HG02623 (cell line): Measurements from ENCODE around the gene LMLN.
"Not testable (repeated sequence)": the region's sequence is repeated elsewhere in the genome, so short reads cannot be mapped to it uniquely, and the experiment has no call there.

ENCODE experiments used
- ATAC-seq: cut with Tn5 transposase; IDR thresholded peaks from one replicate; pipeline ENCODE4 v1.9.1; 2021; ENCODE audit warnings: moderate library complexity; ENCODE audit not compliant: unreplicated experiment

LMLN gene

GRCh38 chr3:197955892-197956477, 4.0 kb upstream of the LMLN start:
- ATAC-seq: no peak

DNA sequence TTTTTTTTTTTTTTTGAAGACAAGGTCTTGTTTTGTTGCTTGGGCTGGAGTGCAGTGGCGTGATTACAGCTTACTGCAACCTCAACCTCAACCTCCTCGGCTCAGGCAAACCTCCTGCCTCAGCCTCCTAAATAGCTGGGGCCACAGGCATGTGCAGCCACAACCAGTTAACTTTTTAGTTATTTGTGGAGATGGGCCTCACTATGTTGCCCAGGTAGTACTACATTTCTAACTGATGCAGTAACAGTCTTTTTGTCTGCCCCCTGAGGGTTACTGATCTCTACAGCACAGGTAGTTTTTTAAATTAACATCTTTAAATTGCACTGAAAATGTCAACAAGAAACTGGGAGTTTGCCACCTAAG, 3.4 kb upstream of the LMLN start:
- no peak for ATAC-seq

DNA sequence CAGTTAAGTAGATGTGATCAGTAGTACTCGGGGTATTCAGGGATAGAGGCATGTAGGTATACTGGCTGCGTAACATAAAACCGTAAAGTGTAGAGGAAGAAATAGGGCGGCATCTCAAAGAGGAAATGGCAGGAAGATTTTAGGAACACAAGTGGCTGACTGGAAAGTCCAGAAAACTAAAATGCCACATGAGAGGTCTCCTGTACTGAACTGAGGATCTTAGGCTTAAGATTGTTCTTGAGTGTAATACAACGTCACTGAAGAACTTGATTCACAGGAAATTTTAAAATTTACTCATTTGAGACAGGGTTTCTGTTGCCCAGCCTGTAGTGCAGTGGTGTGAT, 2.3 kb upstream of the LMLN start:
- ATAC-seq: no peak

- no peak for ATAC-seq
These were observed 1.7 kb upstream of the LMLN start for GRCh38 chr3:197958346-197958745.

GRCh38 chr3:197958848-197959247, 1.2 kb upstream of the LMLN start:
- ATAC-seq: not testable (repeated sequence)

DNA sequence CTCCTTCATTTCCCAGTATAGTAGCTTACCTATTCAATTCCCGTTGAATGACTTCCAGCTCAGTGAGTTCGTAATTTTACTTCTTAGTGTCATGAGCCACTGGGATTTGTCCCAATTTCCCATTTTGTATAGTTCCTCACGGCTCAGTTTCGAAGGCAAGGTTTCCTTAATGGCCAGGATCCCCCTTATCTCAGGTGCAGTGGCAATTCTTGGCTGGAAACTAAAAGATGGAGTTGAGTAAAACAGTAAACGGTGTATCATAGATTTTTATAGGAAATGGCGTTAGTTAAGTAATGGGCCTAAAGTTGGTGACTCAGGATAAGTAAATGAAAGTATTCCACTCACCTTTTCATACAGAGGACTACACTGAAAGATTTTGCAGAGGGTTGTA, 522 bp upstream of the LMLN start:
- no peak for ATAC-seq

DNA sequence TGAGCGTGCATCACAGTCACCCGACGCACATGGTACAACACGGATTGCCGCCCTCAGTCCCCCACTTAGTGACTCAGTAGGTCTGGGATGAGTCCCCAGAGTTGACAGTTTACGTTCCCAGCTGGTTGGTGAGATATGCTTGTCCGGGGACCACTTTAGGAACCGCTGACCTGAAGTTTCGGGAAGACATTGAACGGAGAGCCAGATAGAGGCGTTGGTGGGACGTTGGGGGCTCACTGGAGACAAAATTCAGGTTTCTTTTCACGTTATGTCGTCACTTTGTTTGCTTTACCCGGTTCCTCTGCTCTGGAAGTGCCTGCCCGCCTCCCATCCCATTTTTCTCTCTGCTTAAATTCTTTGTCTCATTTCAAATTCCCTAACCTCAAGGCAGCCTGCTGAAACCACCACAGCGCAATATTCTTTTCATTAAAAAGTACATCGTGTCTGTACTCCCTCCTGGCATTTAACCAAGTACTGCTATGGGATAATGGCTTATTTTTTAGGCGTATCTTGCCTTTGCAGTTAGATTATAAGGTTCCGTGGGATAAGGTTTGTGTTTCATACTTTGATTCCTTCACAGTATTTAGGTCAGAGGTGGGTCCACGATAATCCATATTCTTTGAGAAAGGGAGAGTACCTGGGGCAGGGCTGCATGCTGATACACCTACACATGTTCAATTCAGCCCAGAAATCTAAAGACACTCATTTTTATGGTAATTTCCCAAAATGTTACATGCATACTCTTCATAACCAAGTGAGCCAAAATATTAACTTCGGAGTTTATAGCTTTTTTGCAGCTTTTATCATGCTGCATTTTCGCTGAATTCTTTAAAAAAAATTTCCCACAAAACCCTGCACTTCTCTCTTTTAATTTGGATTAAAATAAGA, 921 bp downstream of the LMLN start:
- no peak for ATAC-seq

GRCh38 chr3:197961582-197961945, 1.5 kb downstream of the LMLN start:
- no peak for ATAC-seq

DNA sequence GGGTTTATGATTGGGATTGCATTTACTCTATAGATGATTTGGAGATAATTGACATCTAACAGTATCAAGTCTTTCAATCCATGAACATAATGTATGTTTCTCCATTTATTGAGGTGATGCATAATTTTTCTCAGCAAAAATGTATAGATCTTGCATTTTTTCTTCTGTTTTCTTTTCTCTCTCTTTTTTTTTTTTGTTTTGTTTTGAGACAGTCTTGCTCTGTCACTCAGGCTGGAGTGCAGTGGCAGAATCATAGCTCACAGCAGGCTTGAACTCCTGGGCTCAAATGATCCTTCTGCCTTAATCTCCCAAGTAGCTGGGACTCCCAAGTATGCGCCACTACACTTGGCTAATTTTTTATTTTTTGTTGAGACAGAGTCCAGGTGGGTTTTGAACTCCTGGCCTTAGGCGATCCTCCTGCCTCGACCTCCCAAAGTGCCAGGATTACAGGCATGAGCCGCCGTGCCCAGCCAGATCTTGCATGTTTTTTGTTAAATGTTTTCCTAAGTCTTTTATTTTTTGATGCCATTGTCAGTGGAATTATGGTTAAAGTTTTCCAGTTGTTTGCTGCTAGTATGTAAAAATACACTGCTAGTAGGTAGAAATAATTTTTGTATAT, 3.1 kb downstream of the LMLN start:
- no peak for ATAC-seq

DNA sequence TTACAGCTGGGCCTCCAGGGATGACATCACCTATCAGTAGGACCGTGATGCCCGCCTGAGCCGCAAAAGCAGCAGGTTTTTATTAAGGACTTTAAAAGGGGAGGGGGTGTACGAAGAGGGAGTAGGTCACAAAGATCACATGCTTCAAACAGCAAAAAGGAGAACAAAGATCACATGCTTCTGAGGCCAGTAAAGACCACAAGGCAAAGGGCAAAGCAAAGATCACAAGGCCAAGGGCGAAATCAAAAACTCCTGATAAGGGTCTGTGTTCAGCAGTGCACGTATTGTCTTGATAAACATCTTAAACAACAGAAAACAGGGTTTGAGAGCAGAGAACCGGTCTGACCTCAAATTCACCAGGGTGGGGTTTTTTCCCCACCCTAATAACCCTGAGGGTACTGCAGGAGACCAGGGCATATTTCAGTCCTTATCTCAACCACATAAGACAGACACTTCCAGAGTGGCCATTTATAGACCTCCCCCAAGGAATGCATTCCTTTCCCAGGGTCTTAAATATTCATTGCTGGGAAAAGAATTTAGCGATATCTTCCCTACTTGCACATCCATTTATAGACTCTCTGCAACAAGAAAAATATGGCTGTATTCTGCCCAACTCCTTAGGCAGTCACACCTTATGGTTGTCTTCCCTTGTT, 7.4 kb downstream of the LMLN start:
- not testable (repeated sequence) for ATAC-seq

- no peak for ATAC-seq
These were observed 10.6 kb downstream of the LMLN start for GRCh38 chr3:197970588-197970987.

DNA sequence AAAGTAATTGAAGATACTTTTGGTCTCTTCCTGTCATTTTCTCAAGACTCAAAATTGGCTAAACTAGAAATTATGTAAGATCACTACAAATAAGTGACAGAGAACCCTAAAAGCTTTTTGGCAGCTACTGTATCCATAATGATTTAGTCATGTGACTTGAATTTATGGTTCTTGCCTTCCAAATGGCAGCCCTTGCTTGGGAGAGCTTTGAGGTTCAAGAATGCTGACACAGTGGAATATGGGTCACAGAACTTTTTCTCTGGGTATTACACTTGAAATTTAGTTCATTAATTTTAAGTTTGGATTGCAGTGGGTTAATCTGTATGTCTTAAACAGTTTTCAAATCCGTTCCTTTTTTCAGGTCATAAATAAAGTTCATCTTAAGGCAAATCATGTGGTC, 14.0 kb downstream of the LMLN start:
- ATAC-seq: no peak

- ATAC-seq: no peak
These were observed 15.3 kb downstream of the LMLN start for GRCh38 chr3:197975311-197975710.

DNA sequence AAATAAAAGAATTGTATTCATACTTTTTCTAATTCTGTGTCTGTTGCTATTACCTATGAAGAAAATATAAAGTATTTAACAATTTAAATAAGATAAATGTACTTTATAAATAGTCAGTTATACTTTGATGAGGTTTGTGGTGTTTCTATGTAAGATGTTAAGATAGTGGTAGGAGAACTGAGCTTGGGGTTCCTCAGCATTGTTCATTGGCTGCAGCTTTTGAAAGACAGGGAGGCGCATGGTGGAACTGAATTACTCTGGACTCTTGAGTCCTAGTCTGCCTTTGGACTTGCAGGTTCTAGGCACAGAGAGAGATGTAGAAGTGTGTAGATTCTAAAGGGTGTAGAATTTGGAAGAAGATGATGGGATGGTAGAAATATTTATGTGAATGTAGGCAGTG, 23.1 kb downstream of the LMLN start:
- no peak for ATAC-seq

- ATAC-seq: no peak
These were observed 29.6 kb downstream of the LMLN start for GRCh38 chr3:197989651-197990050.

DNA sequence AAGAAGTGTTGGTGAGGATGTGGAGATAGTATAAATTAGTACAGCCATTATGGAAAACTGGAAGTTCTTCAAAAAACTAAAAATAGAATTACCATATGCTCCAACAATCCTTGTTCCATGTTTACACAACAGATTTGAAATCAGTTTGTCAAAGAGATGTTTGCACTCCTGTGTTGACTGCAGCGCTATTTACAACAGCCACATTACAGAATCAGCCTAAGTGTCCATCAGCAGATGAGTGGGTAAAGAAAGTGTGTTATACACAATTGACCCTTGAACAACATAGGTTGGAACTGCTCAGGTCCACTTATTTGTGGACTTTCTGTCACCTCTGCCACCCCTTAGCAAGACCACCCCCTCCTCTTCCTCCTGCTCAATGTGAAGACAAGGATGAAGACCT, 34.7 kb downstream of the LMLN start:
- ATAC-seq: no peak

- ATAC-seq: no peak
These were observed 36.8 kb downstream of the LMLN start for GRCh38 chr3:197996855-197997254.

DNA sequence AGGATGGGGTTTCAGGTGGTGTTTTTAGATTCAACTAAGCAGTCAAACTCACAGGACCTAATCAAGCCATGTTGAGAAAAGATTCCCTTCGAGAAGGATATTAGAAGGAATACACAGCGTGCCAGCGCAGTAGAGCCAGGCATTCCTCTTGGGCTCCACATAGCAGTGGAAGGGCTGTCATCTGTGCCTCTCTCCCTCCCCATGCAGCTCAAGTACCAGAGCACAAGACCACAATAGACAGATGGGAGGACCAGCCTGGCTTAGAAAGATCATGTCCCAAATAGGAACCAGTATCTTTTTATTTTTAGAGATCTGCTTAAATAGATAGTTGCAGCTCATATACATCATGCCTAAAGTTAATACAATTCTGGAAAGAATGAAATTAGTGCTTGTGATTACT, 37.9 kb downstream of the LMLN start:
- ATAC-seq: no peak

GRCh38 chr3:198017090-198017489, 57.1 kb downstream of the LMLN start:
- no peak for ATAC-seq

DNA sequence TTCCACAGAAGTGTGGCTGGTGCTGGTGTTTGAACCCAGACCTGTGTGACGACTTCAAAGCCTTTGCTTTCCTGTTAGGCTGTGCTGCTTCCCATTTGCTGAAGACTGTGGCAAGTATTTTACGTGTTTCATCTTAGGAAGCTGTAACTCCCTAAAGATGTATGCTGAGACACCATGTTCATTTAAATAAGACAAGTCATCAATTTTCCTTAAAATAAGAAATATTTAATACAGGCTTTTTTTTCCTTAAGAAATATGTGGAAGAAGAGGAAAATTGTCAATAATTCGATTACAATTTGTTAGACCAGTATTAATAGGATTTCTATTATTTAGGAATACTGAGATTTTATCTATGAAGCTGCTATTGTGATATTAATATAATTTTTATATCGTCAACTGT, 58.4 kb downstream of the LMLN start:
- no peak for ATAC-seq

DNA sequence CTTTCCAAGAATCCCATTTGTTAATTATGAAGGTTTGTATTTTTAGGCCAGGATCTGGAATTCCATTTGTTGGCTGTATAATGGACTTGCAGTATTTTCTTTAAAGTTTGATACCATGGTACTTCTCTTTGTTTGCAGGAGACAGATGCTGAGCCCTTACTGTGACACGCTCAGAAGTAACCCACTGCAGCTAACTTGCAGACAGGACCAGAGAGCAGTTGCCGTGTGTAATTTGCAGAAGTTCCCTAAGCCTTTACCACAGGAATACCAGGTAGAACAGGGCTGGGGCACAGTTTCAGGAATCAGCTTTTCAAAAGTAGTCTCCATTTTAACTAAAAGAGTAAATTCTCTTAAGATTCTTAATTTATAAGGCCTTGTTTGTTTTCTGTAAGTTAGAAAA, 59.1 kb downstream of the LMLN start:
- ATAC-seq: no peak

GRCh38 chr3:198021320-198021719, 61.3 kb downstream of the LMLN start:
- ATAC-seq: no peak
